ENCODE data around the gene TCF23.
A peak's percentile ranks its signal among the peaks of the same experiment; 100 is the strongest.

Gene TCF23

GRCh38 chr2:27128668-27129571 is 19.9 kb upstream of the TCF23 start:
- no peak for FAIRE-seq

GRCh38 chr2:27130396-27130795 is 18.4 kb upstream of the TCF23 start:
- no peak for FAIRE-seq

- no peak for FAIRE-seq
These were observed 17.4 kb upstream of the TCF23 start for GRCh38 chr2:27131429-27131828.

DNA sequence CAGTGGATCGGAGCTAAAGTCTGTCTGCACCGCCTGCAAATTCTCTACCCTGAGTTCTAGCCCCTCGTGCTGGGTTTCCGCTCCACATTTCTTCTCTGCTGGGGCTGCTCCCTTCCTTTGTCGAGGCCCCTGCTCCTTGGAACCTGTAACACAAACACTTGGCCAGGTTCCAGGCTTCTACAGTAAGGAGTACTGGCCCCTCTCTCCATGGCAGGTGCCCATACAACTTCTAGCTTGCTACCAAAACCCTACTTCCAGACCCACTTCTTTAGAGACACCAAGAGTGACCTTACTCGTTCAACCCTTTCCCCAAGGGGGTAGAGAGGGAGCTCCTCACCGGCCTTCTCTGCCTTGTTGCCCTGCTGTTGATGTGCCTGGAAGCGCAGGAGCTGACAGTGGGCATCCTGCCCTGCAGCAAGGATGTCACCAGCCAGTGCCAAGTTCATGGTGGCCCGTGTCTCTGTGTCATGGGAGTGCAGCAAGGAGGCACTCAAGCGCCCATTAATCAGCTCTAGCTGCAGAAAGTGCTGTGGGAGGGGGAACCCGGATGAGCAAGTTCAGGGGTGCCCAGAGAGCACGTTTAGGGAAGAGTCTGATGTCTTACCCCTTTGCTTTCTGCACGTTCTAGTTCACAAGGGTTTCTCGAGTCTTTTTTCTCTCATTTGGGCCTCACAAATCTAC is 15.5 kb upstream of the TCF23 start:
- no peak for FAIRE-seq

DNA sequence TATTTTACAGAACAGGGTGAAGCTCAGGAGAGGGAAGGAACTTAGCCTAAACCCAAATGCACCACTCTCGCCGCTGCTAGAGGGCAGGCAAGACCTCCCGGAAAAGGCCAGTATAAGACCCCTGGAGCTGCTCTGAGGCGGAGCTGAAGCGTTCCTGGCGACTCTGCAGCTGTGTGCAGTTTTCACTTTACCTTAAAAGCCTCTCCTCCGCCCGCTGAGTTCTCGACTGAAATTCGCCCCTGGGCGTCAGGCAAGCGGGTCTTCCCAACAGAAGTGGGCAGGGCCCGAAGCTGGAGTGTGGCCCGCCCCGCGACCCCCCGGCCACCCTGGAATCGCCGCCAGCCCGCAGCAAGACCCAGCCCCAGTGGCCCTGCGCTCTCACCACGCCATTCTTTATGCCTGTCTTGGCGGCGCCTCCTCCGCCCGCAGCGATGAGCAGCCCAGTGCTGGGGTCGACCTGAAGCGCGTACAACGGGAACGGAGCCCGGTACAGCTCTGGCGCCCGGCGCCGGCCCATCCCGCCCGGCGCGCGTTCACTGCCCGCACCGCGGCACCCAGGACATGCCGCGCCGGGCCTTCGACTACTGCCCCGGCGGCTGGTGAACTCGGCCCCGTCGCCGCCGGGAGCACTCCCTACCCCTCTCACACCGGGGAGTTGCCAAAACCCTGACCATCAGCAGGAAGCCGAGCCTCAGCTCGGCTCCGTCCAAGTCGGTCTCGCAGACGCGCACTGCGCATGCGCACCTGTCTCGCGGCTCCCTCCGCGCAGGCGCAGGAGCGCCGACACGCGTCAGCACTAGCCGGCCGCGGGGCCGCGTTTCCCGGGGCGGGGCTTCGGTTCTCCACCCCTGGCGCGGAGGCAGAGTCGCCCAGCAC is 14.7 kb upstream of the TCF23 start, which contains the start of gene PREB:
PREB (minus strand) TSS at position 732 of the 876 bp plus-strand sequence; CDS start at position 517, 215 bp downstream.
- peak; percentile 65 for FAIRE-seq

- FAIRE-seq = no peak
These were observed 13.9 kb upstream of the TCF23 start for GRCh38 chr2:27134781-27135477.

DNA sequence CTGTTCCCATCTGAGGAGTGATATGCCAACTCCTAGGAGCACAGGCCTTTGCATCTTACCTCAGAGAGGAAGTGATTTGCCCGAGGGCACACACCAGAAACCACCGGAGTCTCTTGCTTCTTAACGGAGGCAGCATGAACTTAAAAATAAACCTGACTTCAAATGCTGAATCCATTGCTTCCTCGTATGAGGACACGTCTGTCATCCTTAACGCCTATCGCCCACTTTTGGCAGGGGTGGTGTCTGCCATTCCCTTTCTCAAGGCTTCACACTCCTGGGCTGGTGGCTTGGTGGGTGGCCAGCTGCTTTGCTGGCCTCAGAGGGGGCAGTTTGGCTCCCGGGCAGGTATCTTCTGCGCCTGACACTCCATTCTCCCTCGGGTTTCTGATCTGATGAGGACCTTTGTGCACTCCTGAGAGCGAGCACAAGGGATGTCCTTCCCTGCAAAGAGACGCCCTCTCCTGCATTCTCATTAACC is 13.3 kb upstream of the TCF23 start:
- no peak for FAIRE-seq

- no peak for FAIRE-seq
These were observed 12.1 kb upstream of the TCF23 start for GRCh38 chr2:27136751-27137150.

DNA sequence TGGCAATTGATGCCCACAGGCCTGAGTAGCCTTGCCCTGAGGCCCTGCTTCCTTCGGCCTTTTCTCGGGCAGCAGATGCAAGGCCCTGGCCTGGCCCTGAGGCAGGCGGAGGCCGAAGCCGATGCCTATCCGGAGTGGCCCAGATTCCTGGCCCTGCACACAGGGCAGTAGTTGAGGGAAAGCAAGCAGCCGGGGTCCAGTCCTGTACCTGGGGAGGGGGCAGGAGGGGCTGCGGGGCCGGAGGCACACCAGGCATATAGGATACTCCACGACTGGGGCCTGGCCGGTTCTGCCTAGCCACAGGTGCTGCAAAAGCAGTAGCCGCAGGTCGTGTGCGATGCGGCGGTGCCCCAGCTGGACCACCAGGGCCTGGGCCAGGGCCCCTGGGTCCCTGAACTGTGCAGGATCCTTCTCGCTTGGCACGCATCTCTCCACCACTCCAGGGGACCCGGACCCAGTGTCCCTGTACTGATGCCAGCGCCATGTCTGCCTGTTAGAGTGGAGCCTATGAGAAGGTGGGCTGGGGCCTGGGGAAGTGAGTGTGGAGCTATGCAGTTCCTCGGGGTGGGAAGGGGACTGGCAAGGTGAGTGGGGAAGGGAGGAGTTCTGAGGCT is 11.4 kb upstream of the TCF23 start:
- FAIRE-seq = no peak

DNA sequence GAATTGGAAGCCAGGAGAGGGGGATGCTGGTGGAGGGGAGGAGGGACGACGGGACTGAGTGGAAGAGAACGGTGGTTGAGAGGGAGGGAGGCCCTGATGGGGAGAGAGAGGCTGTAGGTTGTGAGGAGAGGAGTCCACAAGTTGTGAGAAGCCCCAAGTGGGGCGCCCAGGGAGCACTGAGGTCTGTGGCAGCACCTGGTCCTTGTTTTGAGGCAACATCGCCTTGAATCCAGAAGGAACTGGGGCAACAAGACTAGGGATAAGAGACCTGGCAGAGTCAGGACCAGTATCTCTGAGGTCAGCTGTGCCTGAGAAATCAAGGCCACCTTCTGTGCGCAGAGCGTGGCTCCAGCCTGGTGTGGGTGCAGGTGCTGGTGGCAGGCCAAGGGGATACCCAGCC is 10.7 kb upstream of the TCF23 start:
- no peak for FAIRE-seq

GRCh38 chr2:27139310-27139709 is 9.5 kb upstream of the TCF23 start, which contains the start of gene PRR30:
Gene PRR30, minus strand, starts transcription at chr2:27139410. Its CDS starts 1,081 bp downstream, at chr2:27138329.
- no peak for FAIRE-seq

DNA sequence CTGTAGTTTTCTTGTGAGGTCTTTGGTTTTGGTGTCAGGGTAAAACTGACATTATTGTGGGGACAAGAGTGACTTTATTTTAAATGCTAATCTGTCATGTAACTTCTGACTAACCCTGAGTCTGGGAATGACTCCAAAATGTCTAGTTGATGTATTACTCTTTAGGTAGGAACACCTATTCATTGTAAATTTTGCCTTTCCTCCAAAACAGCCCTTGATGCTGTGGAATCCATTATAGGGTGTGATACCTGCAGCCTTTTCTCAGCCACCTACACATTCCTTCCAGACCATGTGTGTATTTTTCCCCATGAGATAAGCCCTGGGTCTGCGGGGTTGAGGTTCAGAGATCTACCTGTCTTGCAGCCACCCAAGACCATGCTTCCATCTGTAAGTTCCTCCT is 5.5 kb upstream of the TCF23 start:
- FAIRE-seq = no peak

DNA sequence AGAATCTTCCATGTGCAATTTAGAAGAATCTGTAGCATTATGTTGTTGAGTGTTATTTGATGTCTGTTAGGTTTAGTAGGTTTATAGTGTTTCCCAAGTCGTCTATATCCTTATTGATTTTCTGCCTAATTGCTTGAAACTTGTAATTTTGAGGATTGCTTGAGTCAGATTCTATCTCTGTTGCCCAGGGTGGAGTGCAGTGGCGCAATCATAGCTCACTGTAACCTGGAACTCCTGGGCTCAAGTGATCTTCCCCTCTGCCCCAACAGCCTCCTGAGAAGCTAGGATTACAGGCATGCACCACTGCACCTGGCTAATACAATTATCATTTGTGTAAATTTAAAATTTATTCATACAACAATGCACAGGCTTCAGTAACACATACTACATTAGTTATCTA is 3.1 kb upstream of the TCF23 start:
- FAIRE-seq = no peak

- no peak for FAIRE-seq
These were observed 869 bp upstream of the TCF23 start for GRCh38 chr2:27147935-27148334.

DNA sequence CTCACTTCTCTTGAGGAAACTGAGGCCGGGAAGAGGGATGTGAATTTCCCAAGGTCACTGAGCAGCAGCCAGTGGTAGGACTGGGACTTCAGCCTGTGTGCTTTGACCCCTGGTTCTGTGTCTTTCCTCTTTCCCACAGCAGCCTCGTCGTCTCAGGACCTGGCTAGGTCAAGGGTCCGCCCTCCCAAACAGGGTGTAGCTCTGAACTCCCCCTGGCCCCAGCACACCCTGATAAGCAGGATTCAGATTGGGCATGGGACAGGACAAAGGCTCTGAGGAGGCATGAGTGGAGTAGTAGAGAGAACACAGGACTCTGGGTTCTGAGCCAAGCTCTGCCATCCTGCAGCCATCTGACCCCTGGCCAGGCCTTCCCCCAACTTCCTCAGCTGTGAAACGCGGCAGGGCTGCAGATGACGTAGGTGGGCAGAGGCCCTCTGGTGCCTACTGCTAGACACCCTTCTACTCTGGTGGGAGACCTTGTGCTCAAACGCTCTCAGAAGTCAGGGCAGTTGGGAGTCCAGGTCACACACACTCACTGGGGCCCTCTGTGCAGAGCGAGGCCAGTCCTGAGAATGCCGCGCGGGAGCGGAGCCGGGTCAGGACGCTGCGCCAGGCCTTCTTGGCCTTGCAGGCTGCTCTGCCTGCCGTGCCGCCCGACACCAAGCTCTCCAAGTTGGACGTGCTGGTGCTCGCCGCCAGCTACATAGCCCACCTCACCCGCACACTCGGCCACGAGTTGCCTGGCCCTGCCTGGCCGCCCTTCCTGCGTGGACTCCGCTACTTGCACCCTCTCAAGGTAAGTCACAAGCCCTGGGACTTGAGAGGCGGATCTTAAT is 984 bp downstream of the TCF23 start:
- no peak for FAIRE-seq

DNA sequence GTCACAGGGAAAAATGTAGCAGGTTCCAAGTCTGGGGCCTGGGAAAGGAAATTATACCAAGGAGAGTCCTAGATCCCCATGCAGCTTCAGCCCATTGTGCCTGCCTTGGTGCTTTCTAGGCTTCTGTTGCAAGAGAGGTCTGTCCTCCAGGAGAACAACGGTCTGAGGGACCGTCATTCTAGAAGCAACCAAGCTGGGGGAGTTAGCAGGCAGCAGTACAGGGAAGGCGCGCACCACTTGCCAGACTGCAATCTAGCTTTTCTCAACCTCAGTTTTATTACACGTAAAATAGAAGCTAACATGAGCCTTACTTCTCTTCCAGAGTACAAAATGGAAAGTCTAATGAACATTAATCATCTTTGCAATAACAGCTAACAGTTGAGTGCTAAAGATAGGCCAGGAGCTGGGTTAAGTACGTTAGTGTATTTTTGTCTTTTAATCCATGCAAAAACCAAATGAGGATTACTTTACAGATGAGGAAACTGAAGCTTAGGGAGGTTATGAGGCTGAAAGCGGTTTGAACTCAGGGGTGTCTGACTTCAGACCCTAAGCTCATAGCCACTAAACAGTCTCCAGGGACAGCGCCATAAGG is 1.9 kb downstream of the TCF23 start:
- FAIRE-seq = no peak

DNA sequence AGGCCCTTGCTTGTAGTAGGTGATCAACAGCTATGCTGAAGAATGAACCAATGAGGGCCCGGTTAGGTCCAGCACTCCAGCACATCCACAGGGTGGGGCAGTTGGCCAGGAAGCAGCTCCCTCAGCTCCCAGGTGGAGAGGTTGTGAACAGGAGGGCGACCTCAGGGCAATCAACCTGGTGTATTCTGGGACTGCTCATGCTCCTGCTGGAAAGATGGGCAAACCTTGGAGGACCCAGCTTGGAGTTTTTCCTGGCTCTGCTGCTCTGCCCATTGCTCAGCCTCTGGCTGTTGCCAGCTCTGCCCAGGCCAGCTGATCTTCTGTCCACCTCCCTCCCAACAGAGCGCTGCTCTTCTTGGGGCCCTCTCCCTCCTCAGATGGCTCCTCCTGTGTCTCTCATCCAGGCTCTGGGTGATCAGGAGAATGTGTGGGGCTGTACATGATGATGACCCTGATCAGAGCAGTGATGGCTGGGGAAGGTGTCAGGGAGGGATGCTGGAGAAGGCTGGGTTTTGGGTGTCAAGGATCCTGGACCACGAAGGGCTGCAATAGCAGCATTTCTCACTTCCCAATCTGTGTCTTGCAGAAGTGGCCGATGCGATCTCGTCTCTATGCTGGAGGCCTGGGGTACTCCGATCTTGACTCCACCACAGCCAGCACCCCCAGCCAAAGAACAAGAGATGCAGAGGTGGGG is 3.4 kb downstream of the TCF23 start:
- no peak for FAIRE-seq

DNA sequence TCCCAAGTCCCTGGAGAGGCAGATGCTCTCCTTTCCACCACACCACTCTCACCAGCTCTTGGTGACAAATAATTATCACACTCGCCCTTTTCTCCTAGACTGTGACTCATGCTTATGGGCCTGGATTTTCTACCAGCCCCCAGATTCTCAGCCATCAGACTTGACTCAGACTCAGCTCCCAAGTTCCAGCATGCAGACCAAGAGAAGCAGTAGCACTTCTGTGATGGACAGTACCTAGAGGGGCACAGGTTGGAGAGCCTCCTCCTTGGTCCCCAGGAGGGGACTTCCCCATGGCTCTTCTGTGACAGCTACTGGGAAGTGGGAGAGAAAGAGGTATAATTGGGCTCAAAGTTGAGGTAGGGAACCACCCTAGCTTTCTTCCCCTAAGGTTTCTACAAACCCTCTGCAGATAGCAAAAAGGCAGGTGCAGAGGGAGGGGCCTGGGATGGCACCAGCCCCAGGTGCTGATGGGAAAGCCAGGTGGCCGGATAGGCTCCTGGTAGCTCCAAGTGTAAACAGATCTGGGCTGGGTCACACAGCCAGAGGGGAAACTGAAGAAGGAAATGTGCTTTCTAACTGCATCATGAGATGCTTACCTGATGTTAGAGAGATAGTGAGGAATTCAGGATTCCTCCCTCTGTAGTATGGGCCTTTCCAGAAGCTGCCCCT is 4.1 kb downstream of the TCF23 start:
- no peak for FAIRE-seq

- no peak for FAIRE-seq
These were observed 5.7 kb downstream of the TCF23 start for GRCh38 chr2:27154488-27154887.
